Kidney (tissue), 14 donors: ENCODE measurements around the gene HOXA9. TPM values are rescaled to one million over a fixed set of nuclear protein-coding genes. Genes with fewer than 3 reads are reported as not detected.

Experiments
- DNase-seq, 5 donors: peaks; one replicate each; pipeline ENCODE4 v3.0.0-alpha.2; 2013 to 2020
- FAIRE-seq: peaks from 2 replicates; lab custom pipeline; 2012; peaks lifted over from hg19 to GRCh38; lab: Jason Lieb, UNC
- H3K27ac ChIP-seq, 2 donors: one replicate each; pipeline ENCODE4 v1.7.0; 2013; ENCODE audit warnings: low read depth in 2 of 2, low read length in 2 of 2, inconsistent platforms in 1 of 2
- H3K27me3 ChIP-seq: one replicate; pipeline ENCODE4 v1.7.1; 2013; ENCODE audit warnings: low read length, inconsistent platforms; ENCODE audit not compliant: control insufficient read depth, insufficient read depth
- H3K36me3 ChIP-seq, 3 donors: one replicate each; pipeline versions ENCODE4 v1.7.0 to v1.7.1; 2013; ENCODE audit warnings: low read length in 3 of 3, control low read depth in 1 of 3, inconsistent platforms in 1 of 3; ENCODE audit not compliant: insufficient read depth in 3 of 3, control insufficient read depth in 2 of 3
- H3K4me1 ChIP-seq, 3 donors: one replicate each; pipeline versions ENCODE4 v1.7.0 to v1.7.1; 2013; ENCODE audit warnings: low read length in 3 of 3, inconsistent platforms in 1 of 3, low read depth in 1 of 3; ENCODE audit not compliant: control insufficient read depth in 2 of 3, insufficient read depth in 2 of 3
- H3K4me3 ChIP-seq, 3 donors: one replicate each; pipeline versions ENCODE4 v1.7.0 to v1.8.1; 2013; ENCODE audit warnings: low read length in 3 of 3, control low read depth in 1 of 3, inconsistent platforms in 1 of 3
- H3K9ac ChIP-seq, 3 donors: one replicate each; pipeline versions ENCODE4 v1.7.0 to v1.7.1; 2013; ENCODE audit warnings: low read length in 3 of 3, control low read depth in 1 of 3, inconsistent platforms in 1 of 3
- H3K9me3 ChIP-seq, 3 donors: one replicate each; pipeline versions ENCODE4 v1.7.0 to v1.7.1; 2013; ENCODE audit warnings: low read length in 3 of 3, control low read depth in 1 of 3, inconsistent platforms in 1 of 3; ENCODE audit not compliant: control insufficient read depth in 2 of 3, insufficient read depth in 1 of 3
- intact Hi-C: fragments of 100-400 bp; cut with DNase I; formaldehyde crosslinking; loops from one replicate; pipeline ENCODE4 v1.11.1; 2022
- polyA plus RNA-seq: library from polyadenylated mRNA; stranded (reverse); fragments of 350-450 nt; fragmentation: Illumina TruSeq; extraction: RNeasy Lipid Tissue Mini Kit (QIAGEN cat#74804); gene quantifications from one replicate; pipeline ENCODE4 v1.2.3, GENCODE V29; 2014; ENCODE audit warnings: low read depth, low replicate concordance; ENCODE audit not compliant: insufficient read depth
- total RNA-seq: library from RNA; stranded (reverse); fragmentation: NEBNext Ultra II Directional; extraction: Animal tissue kit (Norgen Biotek cat#: 25700); gene quantifications from one replicate; pipeline ENCODE4 v1.2.1, GENCODE V29; 2021
- TF ChIP-seq, protein P1 (sequence below): IDR thresholded peaks from 3 replicates; pipeline ENCODE4 v1.5.1; 2012; ENCODE audit warnings: mild to moderate bottlenecking, moderate library complexity, borderline replicate concordance; ENCODE audit not compliant: insufficient read depth; ENCODE audit errors: extremely low read depth
- donor health status: control.
- donor health status: control.
- donor health status: control.
- donor health status: control.
- donor health status: control.
- donor health status: DM: yes; HTN: yes; CAD: no.
- donor health status: Normal renal cell carcinoma (clear cell type).

The HOXA9 gene
- total and polyA plus RNA-seq, 2 donors from 2014 or later = 36.7 to 36.8 TPM

DNA sequence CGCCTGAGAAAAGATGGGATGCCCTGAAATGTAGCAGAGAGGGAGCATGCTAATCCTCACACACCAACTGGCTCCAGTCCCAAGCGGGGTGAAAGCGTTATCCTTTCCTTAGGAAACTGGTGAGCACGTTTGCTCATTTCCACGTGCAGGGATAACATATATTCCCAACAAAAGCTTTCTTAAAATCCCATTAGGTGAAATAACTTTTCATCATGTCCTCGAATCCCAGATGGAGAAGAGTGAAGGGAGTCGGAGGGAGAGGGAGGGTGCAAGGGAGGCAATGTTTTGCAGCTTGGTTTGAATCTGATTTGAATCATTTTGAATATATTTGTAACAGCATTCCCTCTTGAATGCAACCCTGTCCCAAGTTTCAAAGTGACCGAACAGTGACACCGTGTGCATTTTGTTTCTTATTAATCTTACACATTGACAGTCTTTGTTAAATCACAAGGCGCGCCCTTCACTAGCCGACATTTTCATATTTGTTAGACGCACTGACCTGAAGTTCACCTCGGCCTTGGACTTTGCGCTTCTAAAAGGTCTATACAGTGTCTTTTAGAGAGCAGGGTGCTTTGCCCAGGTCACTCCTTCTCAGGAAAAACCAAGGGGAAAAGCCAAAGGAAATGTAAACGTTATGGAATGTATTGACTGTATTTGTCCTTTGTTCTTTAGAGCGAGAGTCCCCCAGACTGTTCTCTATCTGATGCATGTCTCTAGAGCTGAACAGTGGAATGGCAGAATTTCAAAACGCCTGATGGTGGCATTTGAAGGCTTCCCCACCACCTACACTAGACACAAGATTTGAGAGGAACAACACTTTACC lies 31.7 kb downstream of the HOXA9 start:
- intact Hi-C loops = no loop called here
- FAIRE-seq = no peak
- H3K9ac ChIP-seq = peak overlapping the region in 2 of 3 donors; percentile 42 to 45
- DNase-seq = peak in 3 of 5 donors; percentile 39 to 68 (median 45)
- peak overlapping the region; percentile 55 to 63 for H3K27ac ChIP-seq
- no peaks in the 10 kb centered on the region for H3K9me3 ChIP-seq
- H3K4me3 ChIP-seq = peak overlapping the region; percentile 26 to 32 (median 28)
- peaks cover 15 to 43% (median 32%) of the 10 kb centered on the region in 3 donors for H3K4me1 ChIP-seq
- H3K27me3 ChIP-seq = no peaks in the 10 kb centered on the region
- H3K36me3 ChIP-seq = peaks cover 0 to 5% (median 0%) of the 10 kb centered on the region in 3 donors
- TF ChIP-seq, protein P1, sequence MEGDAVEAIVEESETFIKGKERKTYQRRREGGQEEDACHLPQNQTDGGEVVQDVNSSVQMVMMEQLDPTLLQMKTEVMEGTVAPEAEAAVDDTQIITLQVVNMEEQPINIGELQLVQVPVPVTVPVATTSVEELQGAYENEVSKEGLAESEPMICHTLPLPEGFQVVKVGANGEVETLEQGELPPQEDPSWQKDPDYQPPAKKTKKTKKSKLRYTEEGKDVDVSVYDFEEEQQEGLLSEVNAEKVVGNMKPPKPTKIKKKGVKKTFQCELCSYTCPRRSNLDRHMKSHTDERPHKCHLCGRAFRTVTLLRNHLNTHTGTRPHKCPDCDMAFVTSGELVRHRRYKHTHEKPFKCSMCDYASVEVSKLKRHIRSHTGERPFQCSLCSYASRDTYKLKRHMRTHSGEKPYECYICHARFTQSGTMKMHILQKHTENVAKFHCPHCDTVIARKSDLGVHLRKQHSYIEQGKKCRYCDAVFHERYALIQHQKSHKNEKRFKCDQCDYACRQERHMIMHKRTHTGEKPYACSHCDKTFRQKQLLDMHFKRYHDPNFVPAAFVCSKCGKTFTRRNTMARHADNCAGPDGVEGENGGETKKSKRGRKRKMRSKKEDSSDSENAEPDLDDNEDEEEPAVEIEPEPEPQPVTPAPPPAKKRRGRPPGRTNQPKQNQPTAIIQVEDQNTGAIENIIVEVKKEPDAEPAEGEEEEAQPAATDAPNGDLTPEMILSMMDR = no peak

DNA sequence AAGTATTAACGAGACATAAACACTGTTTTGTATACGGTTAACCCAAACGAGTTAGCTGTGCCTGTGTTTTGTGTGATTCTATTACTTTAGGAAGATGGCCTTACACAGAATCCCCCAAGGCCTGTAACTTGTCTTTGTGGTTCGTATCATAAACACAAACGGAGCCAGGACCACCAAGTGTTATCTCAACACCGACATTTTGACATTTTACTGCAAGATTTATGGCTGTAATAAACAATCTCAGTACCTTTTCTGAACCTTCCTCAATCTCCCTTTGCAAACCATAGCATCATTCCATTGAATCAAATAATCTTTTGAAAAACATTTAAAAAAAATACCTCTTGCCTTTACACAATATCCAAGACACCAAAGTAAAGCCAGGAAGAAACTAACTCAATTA lies 32.4 kb downstream of the HOXA9 start:
- no peaks in the 10 kb centered on the region for H3K27me3 ChIP-seq
- DNase-seq = peak in 1 of 5 donors; percentile 61
- intact Hi-C loops = no loop called here
- FAIRE-seq = no peak
- peaks cover 0 to 5% (median 0%) of the 10 kb centered on the region in 3 donors for H3K36me3 ChIP-seq
- peak overlapping the region in 1 of 2 donors; percentile 45 for H3K27ac ChIP-seq
- H3K9ac ChIP-seq = peak overlapping the region in 2 of 3 donors; percentile 42 to 45
- TF ChIP-seq, protein P1 = no peak
- H3K9me3 ChIP-seq = no peaks in the 10 kb centered on the region
- H3K4me1 ChIP-seq = peaks cover 17 to 40% (median 33%) of the 10 kb centered on the region in 3 donors
- no peak overlapping the region for H3K4me3 ChIP-seq

DNA sequence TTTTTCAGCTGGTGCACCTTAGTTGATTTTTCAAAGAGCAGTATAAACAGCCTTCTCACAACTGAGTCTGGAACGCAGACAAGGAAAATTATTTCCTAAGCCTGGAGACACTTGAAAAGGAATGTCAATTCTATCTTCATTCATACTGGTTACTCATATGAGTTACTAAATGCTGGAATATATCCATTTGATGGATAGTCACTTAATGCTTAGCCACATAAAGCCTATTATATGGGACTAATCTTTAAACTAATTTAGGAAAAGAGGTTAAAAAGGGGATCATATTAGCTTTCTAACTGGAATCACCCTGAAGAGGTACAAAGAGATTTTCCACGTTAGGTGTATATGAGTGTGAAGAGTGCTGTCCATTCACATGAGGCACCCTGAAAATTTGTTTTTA lies 33.1 kb downstream of the HOXA9 start:
- Histone ChIP-seq H3K4me1 (peaks cover 19 to 40% (median 33%) of the 10 kb centered on the region in 3 donors), H3K9me3 (no peaks in the 10 kb centered on the region), H3K27ac (peak overlapping the region in 1 of 2 donors; percentile 8), H3K9ac (peak overlapping the region in 1 of 3 donors; percentile 45), H3K36me3 (peaks cover 0 to 2% (median 0%) of the 10 kb centered on the region in 3 donors), H3K27me3 (no peaks in the 10 kb centered on the region), H3K4me3 (no peak overlapping the region)
- FAIRE-seq (no peak), DNase-seq (no peak)
- TF ChIP-seq, protein P1 = no peak
- intact Hi-C loops = no loop called here
